COR-L47 (cell line): ENCODE measurements around the gene LRIG3.
"Not testable (repeated sequence)": the region's sequence is repeated elsewhere in the genome, so short reads cannot be mapped to it uniquely, and the experiment has no call there.

Experiments
- DNase-seq: peaks from one replicate; lab custom pipeline; 2025; lab: John Stamatoyannopoulos, UW

LRIG3 gene

GRCh38 chr12:58920102-58920960 lies at the start of gene LRIG3:
Gene LRIG3 (minus strand): TSS chr12:58920504. CDS start chr12:58920235, 269 bp downstream.
- peak; percentile 73 for DNase-seq

GRCh38 chr12:58969237-58969636 lies 48.9 kb upstream of the LRIG3 start:
- no peak for DNase-seq

GRCh38 chr12:58967561-58967960 lies 47.3 kb upstream of the LRIG3 start:
- DNase-seq = no peak

GRCh38 chr12:58966939-58967338 lies 46.6 kb upstream of the LRIG3 start:
- no peak for DNase-seq

- DNase-seq = no peak
Measured at GRCh38 chr12:58965568-58965967, 45.3 kb upstream of the LRIG3 start.

GRCh38 chr12:58963844-58964243 lies 43.5 kb upstream of the LRIG3 start:
- no peak for DNase-seq

GRCh38 chr12:58961906-58962305 lies 41.6 kb upstream of the LRIG3 start:
- no peak for DNase-seq

GRCh38 chr12:58961166-58961565 lies 40.9 kb upstream of the LRIG3 start:
- DNase-seq = no peak

GRCh38 chr12:58959639-58960300 lies 39.5 kb upstream of the LRIG3 start:
- no peak for DNase-seq

GRCh38 chr12:58957298-58957697 lies 37.0 kb upstream of the LRIG3 start:
- no peak for DNase-seq

- no peak for DNase-seq
Measured at GRCh38 chr12:58955849-58956248, 35.5 kb upstream of the LRIG3 start.

GRCh38 chr12:58954002-58954401 lies 33.7 kb upstream of the LRIG3 start:
- DNase-seq = no peak

- no peak for DNase-seq
Measured at GRCh38 chr12:58950739-58951100, 30.4 kb upstream of the LRIG3 start.

GRCh38 chr12:58949954-58950738 lies 29.8 kb upstream of the LRIG3 start:
- not testable (repeated sequence) for DNase-seq

GRCh38 chr12:58943079-58943478 lies 22.8 kb upstream of the LRIG3 start:
- no peak for DNase-seq

GRCh38 chr12:58942345-58942744 lies 22.0 kb upstream of the LRIG3 start:
- no peak for DNase-seq

GRCh38 chr12:58939399-58940100 lies 19.2 kb upstream of the LRIG3 start:
- DNase-seq = no peak

GRCh38 chr12:58938440-58938839 lies 18.1 kb upstream of the LRIG3 start:
- DNase-seq = no peak

GRCh38 chr12:58934528-58934927 lies 14.2 kb upstream of the LRIG3 start:
- DNase-seq = no peak

- no peak for DNase-seq
Measured at GRCh38 chr12:58932806-58933681, 12.7 kb upstream of the LRIG3 start.

GRCh38 chr12:58931518-58931917 lies 11.2 kb upstream of the LRIG3 start:
- no peak for DNase-seq
